GM12878 (cell line): ENCODE results near the gene FN3K. TPM values are rescaled to one million over a fixed set of nuclear protein-coding genes. Genes with fewer than 3 reads are reported as not detected.

Source experiments
- ATAC-seq: fragments of 200-7000 bp; cut with Tn5 transposase; 3 replicates; pipeline ENCODE4 v1.9.1; 2020; ENCODE audit warnings: mild to moderate bottlenecking, moderate library complexity
- BruUV-seq: library from RNA; stranded (reverse); fragments of 400-500 nt; replicated peaks from 2 replicates; lab custom pipeline; 2021; lab: Mats Ljungman, UMichigan
- CTCF ChIA-PET: fragments of 300-600 bp; sonication (Branson Sonifier 250); formaldehyde crosslinking; extraction: SDS; loops from one replicate; lab custom pipeline; 2021; ENCODE audit warnings: inconsistent platforms; lab: Yijun Ruan, JAX
- POLR2A ChIA-PET: fragments of 350-600 bp; formaldehyde crosslinking; extraction: SDS; loops from one replicate; lab custom pipeline; 2021; ENCODE audit warnings: inconsistent platforms; lab: Charles Lee
- RAD21 ChIA-PET: fragments of 300-600 bp; sonication (Branson Sonifier 250); formaldehyde crosslinking; loops from one replicate; lab custom pipeline; 2023; ENCODE audit warnings: antibody characterized with exemption; ENCODE audit not compliant: unreplicated experiment; lab: Charles Lee
- SMC1A ChIA-PET: fragments of 300-600 bp; sonication (Branson Sonifier 250); formaldehyde crosslinking; loops from one replicate; lab custom pipeline; 2023; ENCODE audit not compliant: unreplicated experiment, uncharacterized antibody; lab: Charles Lee
- DNase-seq: peaks from one replicate; pipeline ENCODE4 v3.0.0-alpha.2; 2011; ENCODE audit warnings: low read depth, low spot score
- FAIRE-seq: peaks from 3 replicates; lab custom pipeline; 2011; peaks lifted over from hg19 to GRCh38; lab: Jason Lieb, UNC
- H2AFZ ChIP-seq: 2 replicates; pipeline ENCODE4 v1.6.0; 2011; ENCODE audit warnings: low read depth, low read length, control low read depth; ENCODE audit not compliant: control insufficient read depth
- H3K27ac ChIP-seq: 2 replicates; pipeline ENCODE4 v1.5.1; 2011; ENCODE audit warnings: control low read depth; ENCODE audit not compliant: control insufficient read depth, insufficient read depth
- H3K27me3 ChIP-seq, 2 experiments: replicated peaks in 1 of 2; 2 replicates each; pipeline versions ENCODE4 v1.6.0 to v1.6.1; 2011; ENCODE audit warnings: low read length in 1 of 2; ENCODE audit not compliant: control insufficient read depth in 2 of 2, insufficient read depth in 2 of 2
- H3K36me3 ChIP-seq, 2 experiments: 2 replicates each; pipeline ENCODE4 v1.5.1; 2011; ENCODE audit warnings: low read length in 1 of 2; ENCODE audit not compliant: control insufficient read depth in 2 of 2, insufficient read depth in 2 of 2
- H3K4me1 ChIP-seq: 2 replicates; pipeline ENCODE4 v1.6.1; 2011; ENCODE audit warnings: mild to moderate bottlenecking, low read length, moderate library complexity, mixed read lengths; ENCODE audit not compliant: control insufficient read depth, insufficient read depth
- H3K4me2 ChIP-seq: 2 replicates; pipeline ENCODE4 v1.6.0; 2011; ENCODE audit warnings: control low read depth; ENCODE audit not compliant: control insufficient read depth, insufficient read depth
- H3K4me3 ChIP-seq: fragments of 200-600 bp; sonication (generic); 2 replicates; pipeline ENCODE4 v1.5.1; 2016
- H3K79me2 ChIP-seq: 2 replicates; pipeline ENCODE4 v1.6.0; 2011; ENCODE audit warnings: low read length; ENCODE audit not compliant: control insufficient read depth, insufficient read depth
- H3K9ac ChIP-seq: 2 replicates; pipeline ENCODE4 v1.8.0; 2011; ENCODE audit warnings: low read length, control low read depth, mixed read lengths; ENCODE audit not compliant: control insufficient read depth, insufficient read depth
- H3K9me3 ChIP-seq: replicated peaks from 3 replicates; pipeline ENCODE4 v1.5.1; 2011; ENCODE audit warnings: mild to moderate bottlenecking, low read length; ENCODE audit not compliant: control insufficient read depth, insufficient read depth
- H4K20me1 ChIP-seq: 2 replicates; pipeline ENCODE4 v1.6.0; 2011; ENCODE audit not compliant: control insufficient read depth, insufficient read depth
- CBFB ChIP-seq: IDR thresholded peaks from 2 replicates; pipeline ENCODE4 v1.6.1; 2016; ENCODE audit warnings: antibody characterized with exemption, low read depth
- EGR1 ChIP-seq, 2 experiments: IDR thresholded peaks; 1 replicate in 1 of 2; 2 replicates in 1 of 2; pipeline ENCODE4 v1.6.1; 2011 to 2012; ENCODE audit warnings: low read depth in 2 of 2, low read length in 2 of 2, borderline replicate concordance in 1 of 2, mild to moderate bottlenecking in 1 of 2, moderate library complexity in 1 of 2
- HDGF ChIP-seq: fragments of 450-650 bp; IDR thresholded peaks from 2 replicates; pipeline ENCODE4 v1.6.1; 2016; ENCODE audit warnings: antibody characterized with exemption
- NR2F1 ChIP-seq: fragments of 450-650 bp; conservative IDR thresholded peaks from 2 replicates; pipeline ENCODE4 v1.6.1; 2017; ENCODE audit warnings: mild to moderate bottlenecking
- WGBS: methylation state at CpG from one replicate; pipeline ENCODE4 v1.1.6; 2016; ENCODE audit warnings: low lambda C conversion rate; ENCODE audit not compliant: insufficient replicate concordance, insufficient coverage; ENCODE audit errors: missing lambda C conversion rate; 5-methylcytosine and 5-hydroxymethylcytosine counted together
- in situ Hi-C: fragments of 300-500 bp; cut with MboI; formaldehyde crosslinking; loops from 9 replicates; pipeline ENCODE4 v1.14.3; 2018; ENCODE audit warnings: mixed read lengths
- intact Hi-C: fragments of 100-400 bp; cut with micrococcal nuclease; formaldehyde crosslinking; loops from one replicate; pipeline ENCODE4 v1.14.2; 2022; ENCODE audit not compliant: unreplicated experiment
- polyA plus RNA-seq, 11 experiments: library from polyadenylated mRNA; depleted of rRNA in 4 of 11; unstranded in 6 of 11; stranded (reverse) in 5 of 11; fragments of >200 nt; fragmentation: Nextera tagmentation in 4 of 11; fragmentation: Illumina TruSeq in 1 of 11; extraction: Ambion mirVana in 4 of 11; extraction: Trizol in 1 of 11; gene quantifications; 1 replicate in 1 of 11; 2 replicates in 10 of 11; pipeline versions ENCODE4 v1.2.1 to v1.2.3, GENCODE V29; 2011 to 2016; ENCODE audit warnings: inconsistent platforms in 2 of 11, missing spikeins in 2 of 11, low read depth in 1 of 11
- total RNA-seq, 4 experiments: library from RNA; depleted of rRNA in 3 of 4; stranded (reverse); fragments of >200 nt in 3 of 4; fragmentation: Illumina TruSeq in 1 of 4; extraction: Trizol in 1 of 4; gene quantifications; 2 replicates each; pipeline versions ENCODE4 v1.2.1 to v1.2.3, GENCODE V29; 2013 to 2021
- TF ChIP-seq, protein P1 (sequence below): fragments of 450-650 bp; formaldehyde crosslinking; IDR thresholded peaks from 2 replicates; pipeline ENCODE4 v1.4.0; 2022; ENCODE audit warnings: mild to moderate bottlenecking, moderate library complexity

The FN3K gene
- total and polyA plus RNA-seq, 10 of the 15 experiments (the other 5 are each of a cell fraction or from before 2014, with no cell fraction given) = 0.08 to 0.51 (median 0.17) TPM; not detected in 7

- TF ChIP-seq, protein P1, sequence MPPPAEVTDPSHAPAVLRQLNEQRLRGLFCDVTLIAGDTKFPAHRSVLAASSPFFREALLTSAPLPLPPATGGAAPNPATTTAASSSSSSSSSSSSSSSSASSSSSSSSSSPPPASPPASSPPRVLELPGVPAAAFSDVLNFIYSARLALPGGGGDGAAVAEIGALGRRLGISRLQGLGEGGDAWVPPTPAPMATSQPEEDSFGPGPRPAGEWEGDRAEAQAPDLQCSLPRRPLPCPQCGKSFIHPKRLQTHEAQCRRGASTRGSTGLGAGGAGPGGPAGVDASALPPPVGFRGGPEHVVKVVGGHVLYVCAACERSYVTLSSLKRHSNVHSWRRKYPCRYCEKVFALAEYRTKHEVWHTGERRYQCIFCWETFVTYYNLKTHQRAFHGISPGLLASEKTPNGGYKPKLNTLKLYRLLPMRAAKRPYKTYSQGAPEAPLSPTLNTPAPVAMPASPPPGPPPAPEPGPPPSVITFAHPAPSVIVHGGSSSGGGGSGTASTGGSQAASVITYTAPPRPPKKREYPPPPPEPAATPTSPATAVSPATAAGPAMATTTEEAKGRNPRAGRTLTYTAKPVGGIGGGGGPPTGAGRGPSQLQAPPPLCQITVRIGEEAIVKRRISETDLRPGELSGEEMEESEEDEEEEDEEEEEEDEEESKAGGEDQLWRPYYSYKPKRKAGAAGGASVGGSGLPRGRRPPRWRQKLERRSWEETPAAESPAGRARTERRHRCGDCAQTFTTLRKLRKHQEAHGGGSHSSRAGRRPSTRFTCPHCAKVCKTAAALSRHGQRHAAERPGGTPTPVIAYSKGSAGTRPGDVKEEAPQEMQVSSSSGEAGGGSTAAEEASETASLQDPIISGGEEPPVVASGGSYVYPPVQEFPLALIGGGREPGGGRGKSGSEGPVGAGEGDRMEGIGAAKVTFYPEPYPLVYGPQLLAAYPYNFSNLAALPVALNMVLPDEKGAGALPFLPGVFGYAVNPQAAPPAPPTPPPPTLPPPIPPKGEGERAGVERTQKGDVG (CRISPR knock-in tag) = no peak
- no peak for TF ChIP-seq CBFB
Observed at GRCh38 chr17:82734987-82735866, at the start of gene FN3K (continued).

DNA sequence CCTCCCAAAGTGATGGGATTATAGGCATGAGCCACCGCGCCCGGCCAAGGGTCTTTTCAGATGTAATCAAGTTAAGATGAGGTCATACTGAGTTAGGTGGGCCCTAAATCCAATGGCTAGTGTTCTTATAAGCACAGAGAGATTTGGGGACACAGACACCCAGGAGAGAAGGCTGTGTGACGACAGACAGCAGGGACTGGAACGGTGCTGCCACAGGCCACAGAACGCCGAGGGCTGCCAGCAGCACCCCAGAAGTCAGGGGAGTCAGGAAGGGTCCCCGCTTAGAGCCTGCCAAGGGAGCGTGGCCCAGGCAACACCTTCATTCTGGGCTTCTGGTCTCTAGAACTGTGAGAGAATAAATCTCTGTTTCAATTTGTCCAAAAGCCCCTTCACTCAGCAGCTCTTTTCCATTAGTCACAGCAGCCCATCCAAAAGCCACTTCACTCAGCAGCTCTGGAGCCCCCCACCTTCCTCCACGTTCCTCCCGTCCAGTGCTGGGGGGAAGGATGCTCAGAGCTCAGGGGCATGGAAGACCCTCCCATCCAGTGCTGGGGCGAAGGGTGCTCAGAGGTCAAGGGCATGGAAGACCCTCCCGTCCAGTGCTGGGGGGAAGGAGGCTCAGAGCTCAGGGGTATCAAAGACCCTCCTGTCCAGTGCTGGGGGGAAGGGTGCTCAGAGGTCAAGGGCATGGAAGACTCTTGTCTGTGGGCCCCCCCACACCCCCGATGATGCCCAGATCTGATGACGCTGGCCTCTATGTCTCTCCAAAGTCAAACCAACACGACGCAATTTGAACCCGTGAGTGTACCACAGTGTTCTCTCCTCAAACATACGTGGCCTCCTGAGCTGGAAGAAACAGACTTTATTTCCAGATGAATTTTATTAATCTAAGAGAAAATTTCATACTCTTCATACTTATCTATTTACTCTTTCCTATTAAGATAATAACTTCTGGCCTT is 48.8 kb upstream of the FN3K start:
- no peaks in the 10 kb centered on the region for H3K9me3 ChIP-seq
- RAD21 ChIA-PET = no interaction called here
- intact Hi-C loops = no loop called here

More for the DNA sequence above, 48.8 kb upstream of the FN3K start:
- DNase-seq = no peak
- Histone ChIP-seq H3K4me1 (no peaks in the 10 kb centered on the region), H3K27me3 (no peaks in the 10 kb centered on the region), H3K9ac (no peak overlapping the region), H4K20me1 (no peaks in the 10 kb centered on the region), H2AFZ (no peak overlapping the region), H3K4me2 (no peak overlapping the region), H3K79me2 (no peaks in the 10 kb centered on the region), H3K36me3 (no peaks in the 10 kb centered on the region), H3K27ac (no peak overlapping the region), H3K4me3 (no peak overlapping the region)
- in situ Hi-C loops = no loop called here
- ChIA-PET CTCF (interaction anchor here (0.7 kb wide), 1 partner anchor 10 kb away, joined by 3 read pairs; no protein-coding TSS in a partner anchor), SMC1A (no interaction called here), POLR2A (no interaction called here)
- no peak for TF ChIP-seq HDGF
- TF ChIP-seq EGR1 (IDR thresholded peaks at IDR 0.05; ENCODE audit: borderline replicate concordance in 1 of 2, low read depth in 2 of 2, low read length in 2 of 2) = no peak
- TF ChIP-seq NR2F1 = 0 out of 2 replicates have a peak, but pooled peaks have one; percentile 18
- no peak for FAIRE-seq
- ATAC-seq = no peak
- 78% methylated on average over 19 of the region's 19 CpGs for WGBS
- no TSS peak for BruUV-seq
